ENCODE measurements around the gene DTNA.

Gene DTNA

DNA sequence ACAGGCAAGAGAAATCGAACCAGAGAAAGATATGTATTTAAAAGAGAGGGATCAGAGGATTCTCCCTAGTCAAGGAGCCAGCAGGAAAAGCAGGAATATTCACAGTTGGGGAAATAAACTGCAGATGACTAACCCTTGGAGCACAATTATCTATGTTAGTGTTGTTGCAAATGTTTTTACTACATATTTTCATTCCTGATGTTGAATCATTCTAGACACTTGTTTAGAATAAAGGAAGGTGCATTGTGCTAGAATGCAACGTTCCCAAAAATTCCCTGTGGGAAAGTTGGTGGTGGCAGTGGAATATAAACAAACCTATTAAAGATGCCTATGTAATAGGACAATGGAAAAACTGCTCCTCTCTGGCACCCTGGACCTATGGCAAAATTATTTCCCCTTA lies 63.3 kb downstream of the DTNA start:
- no peak overlapping the region for H2AK5ac ChIP-seq (ENCODE audit: low read length)
- no peak overlapping the region for H3K23ac ChIP-seq (ENCODE audit: low read length)
- no peak overlapping the region for H3K9ac ChIP-seq (ENCODE audit: low read length)
- DNase-seq: no peak
- H4K5ac ChIP-seq (ENCODE audit: low read length): no peak overlapping the region
- no peak overlapping the region for H3K4me3 ChIP-seq (ENCODE audit: low read length)
- no peaks in the 10 kb centered on the region for H3K79me1 ChIP-seq (ENCODE audit: low read length)
- no peak overlapping the region for H2BK120ac ChIP-seq (ENCODE audit: low read depth, low read length)
- no peak overlapping the region for H2BK5ac ChIP-seq (ENCODE audit: low read length)
- no peak overlapping the region for H4K8ac ChIP-seq (ENCODE audit: low read depth, low read length)
- H3K18ac ChIP-seq (ENCODE audit: low read length): no peak overlapping the region
- no peaks in the 10 kb centered on the region for H3K27me3 ChIP-seq (ENCODE audit: insufficient read depth, low read length, poor library complexity)
- no peak overlapping the region for H2BK15ac ChIP-seq (replicated peaks; ENCODE audit: low read depth)
- no peak overlapping the region for H3K27ac ChIP-seq (ENCODE audit: low read depth, low read length)
- no peak overlapping the region for H3K4ac ChIP-seq (ENCODE audit: low read depth, low read length)
- H3K4me2 ChIP-seq (ENCODE audit: low read length): no peak overlapping the region
- no peaks in the 10 kb centered on the region for H3K79me2 ChIP-seq (ENCODE audit: control insufficient read depth, insufficient read depth, low read length)
- H3K56ac ChIP-seq (ENCODE audit: low read length): no peak overlapping the region
- WGBS (ENCODE audit: extremely low coverage, insufficient coverage, low lambda C conversion rate): no CpG with 5 or more reads among the region's 2 CpGs
- H3K36me3 ChIP-seq (ENCODE audit: control insufficient read depth, insufficient read depth, low read length): no peaks in the 10 kb centered on the region
- no peaks in the 10 kb centered on the region for H3K4me1 ChIP-seq (ENCODE audit: control insufficient read depth, low read depth, low read length)

DNA sequence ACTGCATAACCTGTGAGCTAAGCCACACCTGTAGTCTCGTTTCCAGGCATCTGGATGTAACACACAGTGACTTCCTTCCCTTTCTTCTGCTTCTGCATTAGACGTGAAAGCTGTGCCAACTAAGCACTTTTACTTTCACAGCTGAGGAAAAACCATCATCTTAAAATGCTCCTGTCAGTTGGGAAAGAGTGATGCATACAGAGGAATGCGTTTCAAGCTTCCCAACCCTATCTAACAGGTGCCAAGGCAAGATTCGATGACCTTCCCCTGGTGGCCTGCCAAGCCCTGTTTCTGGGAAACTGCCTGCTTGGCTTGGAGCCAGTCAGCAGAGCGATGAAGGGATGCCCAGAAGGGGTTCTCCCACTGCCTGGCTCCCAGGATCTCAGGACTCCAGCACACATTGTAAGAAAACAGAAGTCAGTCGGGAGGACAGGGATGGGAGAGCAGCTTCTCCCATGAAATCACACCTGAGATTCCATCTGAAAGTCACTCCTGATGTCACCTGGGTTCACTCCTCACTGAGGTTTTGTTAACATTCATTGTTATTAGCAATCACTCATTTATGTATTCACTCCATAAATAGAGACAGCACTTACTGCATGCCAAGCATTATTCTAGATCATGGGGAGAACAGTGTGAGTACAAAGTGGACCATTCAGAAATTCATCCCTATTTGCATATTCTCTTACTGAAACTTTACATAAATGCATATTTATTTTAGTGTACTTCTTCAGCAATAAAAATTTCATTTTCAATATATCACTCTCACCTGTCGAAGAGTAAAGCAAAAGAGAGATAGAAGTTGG lies 64.1 kb downstream of the DTNA start:
- DNase-seq: no peak
- Histone ChIP-seq H3K27me3 (ENCODE audit: insufficient read depth, low read length, poor library complexity) (no peaks in the 10 kb centered on the region), H3K4me1 (ENCODE audit: control insufficient read depth, low read depth, low read length) (no peaks in the 10 kb centered on the region), H2BK15ac (replicated peaks; ENCODE audit: low read depth) (no peak overlapping the region), H3K79me1 (ENCODE audit: low read length) (no peaks in the 10 kb centered on the region), H3K23ac (ENCODE audit: low read length) (no peak overlapping the region), H3K27ac (ENCODE audit: low read depth, low read length) (no peak overlapping the region), H3K18ac (ENCODE audit: low read length) (no peak overlapping the region), H4K5ac (ENCODE audit: low read length) (no peak overlapping the region), H4K8ac (ENCODE audit: low read depth, low read length) (no peak overlapping the region), H3K4ac (ENCODE audit: low read depth, low read length) (no peak overlapping the region), H3K36me3 (ENCODE audit: control insufficient read depth, insufficient read depth, low read length) (no peaks in the 10 kb centered on the region), H3K4me2 (ENCODE audit: low read length) (no peak overlapping the region), H3K4me3 (ENCODE audit: low read length) (no peak overlapping the region), H2BK5ac (ENCODE audit: low read length) (no peak overlapping the region), H3K9ac (ENCODE audit: low read length) (no peak overlapping the region), H3K79me2 (ENCODE audit: control insufficient read depth, insufficient read depth, low read length) (no peaks in the 10 kb centered on the region), H3K56ac (ENCODE audit: low read length) (no peak overlapping the region), H2AK5ac (ENCODE audit: low read length) (no peak overlapping the region), H2BK120ac (ENCODE audit: low read depth, low read length) (no peak overlapping the region)
- WGBS (ENCODE audit: extremely low coverage, insufficient coverage, low lambda C conversion rate): no CpG with 5 or more reads among the region's 7 CpGs

DNA sequence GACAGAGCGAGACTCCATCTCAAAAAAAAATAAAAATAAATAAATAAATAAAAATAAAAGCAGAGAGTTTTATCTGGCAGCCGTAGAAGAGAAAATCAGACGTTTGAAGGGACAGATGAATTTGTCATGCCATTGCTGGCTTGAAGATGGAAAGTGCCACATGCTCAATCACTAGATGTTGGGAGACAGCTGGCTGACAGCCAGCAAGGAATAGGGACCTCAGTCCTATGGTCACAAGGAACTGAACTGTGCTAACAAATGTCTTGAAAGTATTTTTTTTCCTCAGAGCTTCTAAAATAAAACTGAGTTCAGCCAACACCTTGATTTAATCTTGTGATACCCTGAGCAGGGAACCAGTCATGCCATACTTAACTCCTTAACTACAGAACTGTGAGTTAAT lies 65.4 kb downstream of the DTNA start:
- H4K5ac ChIP-seq (ENCODE audit: low read length): no peak overlapping the region
- no peak overlapping the region for H2BK15ac ChIP-seq (replicated peaks; ENCODE audit: low read depth)
- H3K79me1 ChIP-seq (ENCODE audit: low read length): no peaks in the 10 kb centered on the region
- WGBS (ENCODE audit: extremely low coverage, insufficient coverage, low lambda C conversion rate): no CpG with 5 or more reads among the region's 3 CpGs
- DNase-seq: no peak
- no peak overlapping the region for H3K4ac ChIP-seq (ENCODE audit: low read depth, low read length)
- H3K36me3 ChIP-seq (ENCODE audit: control insufficient read depth, insufficient read depth, low read length): no peaks in the 10 kb centered on the region
- no peak overlapping the region for H2BK5ac ChIP-seq (ENCODE audit: low read length)
- H3K9ac ChIP-seq (ENCODE audit: low read length): no peak overlapping the region
- H2BK120ac ChIP-seq (ENCODE audit: low read depth, low read length): no peak overlapping the region
- H3K4me3 ChIP-seq (ENCODE audit: low read length): no peak overlapping the region
- H4K8ac ChIP-seq (ENCODE audit: low read depth, low read length): no peak overlapping the region
- no peaks in the 10 kb centered on the region for H3K4me1 ChIP-seq (ENCODE audit: control insufficient read depth, low read depth, low read length)
- H3K18ac ChIP-seq (ENCODE audit: low read length): no peak overlapping the region
- H3K27ac ChIP-seq (ENCODE audit: low read depth, low read length): no peak overlapping the region
- no peak overlapping the region for H2AK5ac ChIP-seq (ENCODE audit: low read length)
- H3K56ac ChIP-seq (ENCODE audit: low read length): no peak overlapping the region
- H3K79me2 ChIP-seq (ENCODE audit: control insufficient read depth, insufficient read depth, low read length): no peaks in the 10 kb centered on the region
- H3K23ac ChIP-seq (ENCODE audit: low read length): no peak overlapping the region
- H3K4me2 ChIP-seq (ENCODE audit: low read length): no peak overlapping the region
- H3K27me3 ChIP-seq (ENCODE audit: insufficient read depth, low read length, poor library complexity): no peaks in the 10 kb centered on the region

DNA sequence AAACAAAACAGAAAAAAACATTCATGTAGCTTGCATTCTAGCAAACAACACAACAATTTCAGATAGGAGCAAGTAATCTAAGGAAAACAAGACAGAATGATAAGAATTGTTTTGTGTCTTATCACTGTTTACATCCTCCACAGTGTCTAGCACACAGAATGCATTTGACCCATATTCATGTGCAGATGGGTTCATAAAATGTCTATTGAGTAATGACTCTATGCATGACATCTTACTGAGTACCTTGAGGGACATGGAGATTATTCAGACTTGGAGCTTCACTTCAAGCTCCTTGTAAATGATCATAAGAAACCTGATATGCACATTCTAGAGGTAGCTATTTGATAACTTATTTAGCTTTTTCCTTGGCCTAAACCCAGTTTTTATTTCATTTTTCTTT lies 69.0 kb downstream of the DTNA start:
- Histone ChIP-seq H2AK5ac (ENCODE audit: low read length) (no peak overlapping the region), H3K23ac (ENCODE audit: low read length) (no peak overlapping the region), H3K18ac (ENCODE audit: low read length) (no peak overlapping the region), H3K4me1 (ENCODE audit: control insufficient read depth, low read depth, low read length) (no peaks in the 10 kb centered on the region), H2BK5ac (ENCODE audit: low read length) (no peak overlapping the region), H3K79me1 (ENCODE audit: low read length) (no peaks in the 10 kb centered on the region), H2BK15ac (replicated peaks; ENCODE audit: low read depth) (no peak overlapping the region), H4K8ac (ENCODE audit: low read depth, low read length) (no peak overlapping the region), H3K4me3 (ENCODE audit: low read length) (no peak overlapping the region), H3K27ac (ENCODE audit: low read depth, low read length) (no peak overlapping the region), H3K27me3 (ENCODE audit: insufficient read depth, low read length, poor library complexity) (no peaks in the 10 kb centered on the region), H3K56ac (ENCODE audit: low read length) (no peak overlapping the region), H3K4me2 (ENCODE audit: low read length) (no peak overlapping the region), H3K79me2 (ENCODE audit: control insufficient read depth, insufficient read depth, low read length) (no peaks in the 10 kb centered on the region), H3K4ac (ENCODE audit: low read depth, low read length) (no peak overlapping the region), H4K5ac (ENCODE audit: low read length) (no peak overlapping the region), H3K36me3 (ENCODE audit: control insufficient read depth, insufficient read depth, low read length) (no peaks in the 10 kb centered on the region), H2BK120ac (ENCODE audit: low read depth, low read length) (no peak overlapping the region), H3K9ac (ENCODE audit: low read length) (no peak overlapping the region)
- DNase-seq: no peak

DNA sequence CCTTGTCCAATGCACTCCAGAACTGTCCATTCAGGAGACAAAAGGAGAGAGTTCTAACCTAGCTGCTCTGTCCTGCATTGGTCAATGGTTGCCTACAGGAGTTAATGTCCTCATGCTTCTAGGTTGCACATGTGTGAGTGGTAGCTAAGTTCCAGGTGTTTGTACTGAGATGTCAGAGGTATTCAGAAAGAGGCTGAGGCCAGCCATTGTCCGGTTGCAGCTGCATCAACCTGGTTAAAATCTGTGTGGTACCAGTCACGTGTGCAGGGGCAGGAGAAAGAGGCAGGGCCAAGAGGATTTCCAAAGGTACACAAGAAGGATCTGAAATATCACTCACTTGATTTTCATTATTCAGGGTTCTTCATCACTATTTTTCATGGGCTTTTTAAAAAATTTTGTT lies 70.8 kb downstream of the DTNA start:
- no peaks in the 10 kb centered on the region for H3K79me2 ChIP-seq (ENCODE audit: control insufficient read depth, insufficient read depth, low read length)
- no peak overlapping the region for H2BK5ac ChIP-seq (ENCODE audit: low read length)
- H2BK15ac ChIP-seq (replicated peaks; ENCODE audit: low read depth): no peak overlapping the region
- WGBS (ENCODE audit: extremely low coverage, insufficient coverage, low lambda C conversion rate): no CpG with 5 or more reads among the region's 2 CpGs
- H3K36me3 ChIP-seq (ENCODE audit: control insufficient read depth, insufficient read depth, low read length): no peaks in the 10 kb centered on the region
- H3K9ac ChIP-seq (ENCODE audit: low read length): no peak overlapping the region
- H4K8ac ChIP-seq (ENCODE audit: low read depth, low read length): no peak overlapping the region
- H3K4ac ChIP-seq (ENCODE audit: low read depth, low read length): no peak overlapping the region
- no peak overlapping the region for H3K56ac ChIP-seq (ENCODE audit: low read length)
- H3K4me2 ChIP-seq (ENCODE audit: low read length): no peak overlapping the region
- no peaks in the 10 kb centered on the region for H3K27me3 ChIP-seq (ENCODE audit: insufficient read depth, low read length, poor library complexity)
- H3K27ac ChIP-seq (ENCODE audit: low read depth, low read length): no peak overlapping the region
- DNase-seq: no peak
- no peak overlapping the region for H2BK120ac ChIP-seq (ENCODE audit: low read depth, low read length)
- no peak overlapping the region for H3K4me3 ChIP-seq (ENCODE audit: low read length)
- H2AK5ac ChIP-seq (ENCODE audit: low read length): no peak overlapping the region
- H3K23ac ChIP-seq (ENCODE audit: low read length): no peak overlapping the region
- no peak overlapping the region for H4K5ac ChIP-seq (ENCODE audit: low read length)
- H3K4me1 ChIP-seq (ENCODE audit: control insufficient read depth, low read depth, low read length): no peaks in the 10 kb centered on the region
- H3K18ac ChIP-seq (ENCODE audit: low read length): no peak overlapping the region
- no peaks in the 10 kb centered on the region for H3K79me1 ChIP-seq (ENCODE audit: low read length)

DNA sequence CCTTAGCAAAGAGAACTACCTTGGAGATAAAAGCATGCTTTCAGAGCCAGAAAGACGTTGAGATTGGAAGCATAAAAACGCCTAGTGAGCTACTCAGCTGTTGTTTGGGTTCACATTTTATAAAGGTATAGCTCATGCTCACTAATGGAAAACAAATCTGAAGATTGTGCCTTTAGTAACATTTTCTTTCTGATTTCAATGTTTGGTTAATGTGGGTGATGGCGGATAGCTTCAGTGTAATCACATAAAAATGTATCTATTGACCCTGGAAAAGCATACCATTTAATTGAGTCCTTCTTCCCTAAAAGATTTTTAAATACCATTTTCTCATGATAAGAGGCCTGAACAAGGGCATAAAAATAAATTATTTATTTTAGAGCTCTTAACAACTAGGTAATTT lies 73.4 kb downstream of the DTNA start:
- Histone ChIP-seq H3K56ac (ENCODE audit: low read length) (no peak overlapping the region), H3K27ac (ENCODE audit: low read depth, low read length) (no peak overlapping the region), H3K4me3 (ENCODE audit: low read length) (no peak overlapping the region), H2AK5ac (ENCODE audit: low read length) (no peak overlapping the region), H3K36me3 (ENCODE audit: control insufficient read depth, insufficient read depth, low read length) (no peaks in the 10 kb centered on the region), H2BK120ac (ENCODE audit: low read depth, low read length) (no peak overlapping the region), H4K5ac (ENCODE audit: low read length) (no peak overlapping the region), H3K79me2 (ENCODE audit: control insufficient read depth, insufficient read depth, low read length) (no peaks in the 10 kb centered on the region), H3K18ac (ENCODE audit: low read length) (no peak overlapping the region), H3K4me1 (ENCODE audit: control insufficient read depth, low read depth, low read length) (no peaks in the 10 kb centered on the region), H4K8ac (ENCODE audit: low read depth, low read length) (no peak overlapping the region), H3K23ac (ENCODE audit: low read length) (no peak overlapping the region), H2BK5ac (ENCODE audit: low read length) (no peak overlapping the region), H2BK15ac (replicated peaks; ENCODE audit: low read depth) (no peak overlapping the region), H3K27me3 (ENCODE audit: insufficient read depth, low read length, poor library complexity) (no peaks in the 10 kb centered on the region), H3K79me1 (ENCODE audit: low read length) (no peaks in the 10 kb centered on the region), H3K9ac (ENCODE audit: low read length) (no peak overlapping the region), H3K4me2 (ENCODE audit: low read length) (no peak overlapping the region), H3K4ac (ENCODE audit: low read depth, low read length) (no peak overlapping the region)
- DNase-seq: no peak
- WGBS (ENCODE audit: extremely low coverage, insufficient coverage, low lambda C conversion rate): no CpG with 5 or more reads among the region's 3 CpGs
